GM18519 (cell line): ENCODE results near the gene ZNF345.

Experiments
- ATAC-seq: cut with Tn5 transposase; IDR thresholded peaks from one replicate; pipeline ENCODE4 v1.9.1; 2021; ENCODE audit warnings: mild to moderate bottlenecking, moderate library complexity; ENCODE audit not compliant: unreplicated experiment, low FRiP score

Gene ZNF345

GRCh38 chr19:36915992-36916830, 65.5 kb downstream of the ZNF345 start, which contains the start of the genes ZNF568 and ZNF829:
ZNF568 (plus strand) TSS chr19:36916332; CDS start chr19:36922771, 6,439 bp downstream.
ZNF829 (minus strand) TSS chr19:36916291; CDS start chr19:36915167, 1,124 bp downstream.
- ATAC-seq: peak; percentile 89

GRCh38 chr19:36916991-36917390, 66.3 kb downstream of the ZNF345 start:
- ATAC-seq: no peak

- ATAC-seq: no peak
Observed at GRCh38 chr19:36918090-36918489, 67.4 kb downstream of the ZNF345 start.
